ENCODE results near the gene ARFGAP3.

Gene ARFGAP3

DNA sequence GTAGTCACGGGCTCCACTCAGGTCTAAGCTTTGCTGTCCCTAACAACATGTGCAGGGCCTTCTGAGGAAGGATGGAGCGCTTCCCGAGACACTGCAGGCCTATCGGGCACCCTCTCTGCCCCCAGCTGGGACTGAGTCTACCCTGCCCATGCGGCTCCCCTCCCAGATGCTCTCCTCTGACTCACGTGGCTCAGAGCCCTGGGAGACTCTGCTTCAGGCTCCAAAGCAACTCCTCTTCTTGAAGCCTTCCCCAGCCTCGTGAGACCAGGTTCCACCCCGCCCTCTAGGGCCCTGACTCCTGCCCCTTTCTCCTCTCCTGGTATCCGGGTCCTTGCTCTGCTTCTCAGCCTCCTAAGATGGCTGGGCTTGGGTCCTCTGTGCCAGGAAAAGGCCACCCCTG lies 28.4 kb upstream of the ARFGAP3 start:
- in situ Hi-C loops (cut with HindIII; ENCODE audit: low sequenced_read_pairs) = no loop called here
- no peak overlapping the region for H3K4me3 ChIP-seq (ENCODE audit: low read depth, low read length)
- DNase-seq (ENCODE audit: low read depth, low spot score) = no peak
- TF ChIP-seq, protein P1, sequence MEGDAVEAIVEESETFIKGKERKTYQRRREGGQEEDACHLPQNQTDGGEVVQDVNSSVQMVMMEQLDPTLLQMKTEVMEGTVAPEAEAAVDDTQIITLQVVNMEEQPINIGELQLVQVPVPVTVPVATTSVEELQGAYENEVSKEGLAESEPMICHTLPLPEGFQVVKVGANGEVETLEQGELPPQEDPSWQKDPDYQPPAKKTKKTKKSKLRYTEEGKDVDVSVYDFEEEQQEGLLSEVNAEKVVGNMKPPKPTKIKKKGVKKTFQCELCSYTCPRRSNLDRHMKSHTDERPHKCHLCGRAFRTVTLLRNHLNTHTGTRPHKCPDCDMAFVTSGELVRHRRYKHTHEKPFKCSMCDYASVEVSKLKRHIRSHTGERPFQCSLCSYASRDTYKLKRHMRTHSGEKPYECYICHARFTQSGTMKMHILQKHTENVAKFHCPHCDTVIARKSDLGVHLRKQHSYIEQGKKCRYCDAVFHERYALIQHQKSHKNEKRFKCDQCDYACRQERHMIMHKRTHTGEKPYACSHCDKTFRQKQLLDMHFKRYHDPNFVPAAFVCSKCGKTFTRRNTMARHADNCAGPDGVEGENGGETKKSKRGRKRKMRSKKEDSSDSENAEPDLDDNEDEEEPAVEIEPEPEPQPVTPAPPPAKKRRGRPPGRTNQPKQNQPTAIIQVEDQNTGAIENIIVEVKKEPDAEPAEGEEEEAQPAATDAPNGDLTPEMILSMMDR (IDR thresholded peaks at IDR 0.05; ENCODE audit: low read depth, low read length) = no peak

DNA sequence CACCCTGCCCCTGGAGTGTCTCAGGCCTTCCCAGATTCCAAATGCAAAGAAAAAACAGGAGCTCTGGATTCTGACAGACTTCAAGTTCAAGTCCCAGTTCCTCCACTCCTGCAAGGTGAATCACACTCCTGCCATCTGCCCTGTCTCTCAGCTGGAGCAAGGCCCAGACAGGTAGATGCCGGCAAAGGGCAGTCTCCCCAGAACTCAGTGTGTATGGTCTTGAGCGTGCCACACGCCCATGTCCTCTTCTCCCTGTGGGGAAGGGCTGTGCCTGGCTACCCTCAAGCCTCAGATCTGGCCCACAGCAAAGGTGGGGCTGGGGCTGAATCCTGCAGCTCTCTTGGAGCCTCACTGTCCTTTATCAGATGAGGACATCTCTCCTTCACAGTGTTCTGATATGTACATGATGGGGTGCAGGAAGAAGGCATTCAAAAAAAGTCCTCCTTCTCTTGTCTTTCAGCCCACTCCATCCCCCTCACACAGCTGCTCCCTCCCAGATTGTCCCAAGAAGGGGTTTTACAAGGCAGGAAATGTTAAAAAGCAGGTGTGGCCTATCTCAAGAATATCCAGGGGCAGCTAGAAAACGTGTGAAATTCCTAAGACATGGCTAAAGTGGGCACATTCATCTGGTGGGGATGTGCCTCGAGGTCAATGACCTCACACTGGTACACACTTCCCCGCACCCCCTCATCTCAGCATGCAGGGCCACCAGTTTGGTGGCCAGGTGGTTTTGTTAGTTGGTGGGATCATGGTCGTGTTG lies 27.7 kb upstream of the ARFGAP3 start:
- TF ChIP-seq, protein P1 (IDR thresholded peaks at IDR 0.05; ENCODE audit: low read depth, low read length) = no peak
- in situ Hi-C loops (cut with HindIII; ENCODE audit: low sequenced_read_pairs) = no loop called here
- no peak overlapping the region for H3K4me3 ChIP-seq (ENCODE audit: low read depth, low read length)
- no peak for DNase-seq (ENCODE audit: low read depth, low spot score)

DNA sequence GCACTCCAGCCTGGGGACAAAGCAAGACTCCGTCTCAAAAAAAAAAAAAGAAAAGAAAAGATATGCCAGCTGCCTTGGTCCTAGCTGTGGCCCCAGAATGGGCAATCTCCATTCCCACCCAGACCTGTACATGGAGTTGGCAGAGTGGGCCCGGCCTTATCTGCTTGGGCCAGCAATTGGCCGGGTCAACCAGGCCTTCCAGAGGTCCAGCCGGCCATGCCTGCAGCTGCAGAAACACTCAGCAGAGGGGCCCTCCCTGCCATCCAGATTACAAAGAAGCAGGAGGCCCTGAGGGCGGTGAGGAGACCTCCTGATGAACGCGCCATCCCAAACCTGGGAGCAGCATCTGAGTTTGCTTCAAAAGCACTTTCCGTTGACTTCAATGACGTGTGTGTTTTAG lies 26.9 kb upstream of the ARFGAP3 start:
- no peak overlapping the region for H3K4me3 ChIP-seq (ENCODE audit: low read depth, low read length)
- TF ChIP-seq, protein P1 (IDR thresholded peaks at IDR 0.05; ENCODE audit: low read depth, low read length) = no peak
- in situ Hi-C loops (cut with HindIII; ENCODE audit: low sequenced_read_pairs) = no loop called here
- no peak for DNase-seq (ENCODE audit: low read depth, low spot score)

DNA sequence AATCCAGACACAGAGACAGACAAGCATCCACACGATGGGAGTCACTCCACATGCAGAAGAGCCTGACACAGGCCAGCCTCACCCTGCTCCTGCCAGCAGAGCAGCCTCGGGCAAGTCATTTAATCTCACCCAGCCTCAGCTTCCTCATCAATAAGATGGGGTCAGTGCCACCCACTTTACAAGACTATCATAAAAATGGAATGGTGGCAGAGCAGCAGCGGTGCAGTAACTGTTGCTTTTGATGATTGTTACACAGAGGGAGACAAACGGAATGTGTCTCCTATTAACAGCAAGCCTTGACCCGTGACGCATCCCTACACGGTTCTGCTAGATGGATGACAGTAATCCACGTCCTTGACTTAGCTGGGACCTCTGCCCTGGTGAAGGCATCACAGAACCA lies 26.0 kb upstream of the ARFGAP3 start:
- in situ Hi-C loops (cut with HindIII; ENCODE audit: low sequenced_read_pairs) = no loop called here
- TF ChIP-seq, protein P1 (IDR thresholded peaks at IDR 0.05; ENCODE audit: low read depth, low read length) = no peak
- H3K4me3 ChIP-seq (ENCODE audit: low read depth, low read length) = no peak overlapping the region
- no peak for DNase-seq (ENCODE audit: low read depth, low spot score)

DNA sequence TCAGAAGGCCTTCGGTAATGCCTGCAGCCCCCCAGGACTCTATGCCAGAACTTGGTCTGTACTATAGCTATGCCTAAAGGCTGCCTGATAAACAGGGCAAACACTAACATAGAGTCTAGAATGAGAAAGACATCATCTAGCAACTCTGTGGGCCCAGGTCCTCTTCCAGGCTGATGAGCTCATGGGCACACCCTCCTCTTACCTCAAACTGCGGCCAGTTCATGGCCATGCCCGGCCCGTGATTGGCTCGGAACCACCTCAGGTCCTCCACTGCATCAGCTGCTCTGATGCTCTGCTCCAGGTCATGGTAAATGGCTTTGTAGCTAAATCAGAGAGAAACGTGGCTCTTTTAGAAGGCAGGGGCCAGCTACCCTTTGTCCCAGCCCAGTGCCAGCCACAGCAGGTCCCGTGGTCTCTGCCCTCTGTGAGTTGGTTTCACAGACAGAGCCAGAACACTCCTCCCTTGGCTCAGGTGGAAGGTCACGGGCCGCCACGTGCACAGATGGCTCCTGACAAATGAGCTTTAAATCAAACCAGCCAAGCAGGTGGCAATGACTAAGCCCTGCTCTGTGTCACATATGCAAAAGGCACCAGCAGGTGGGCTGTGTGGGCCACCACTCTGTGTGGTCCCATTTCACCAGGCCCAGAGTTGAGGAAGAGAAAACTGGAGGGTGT lies 25.0 kb upstream of the ARFGAP3 start:
- TF ChIP-seq, protein P1 (IDR thresholded peaks at IDR 0.05; ENCODE audit: low read depth, low read length) = no peak
- in situ Hi-C loops (cut with HindIII; ENCODE audit: low sequenced_read_pairs) = no loop called here
- no peak overlapping the region for H3K4me3 ChIP-seq (ENCODE audit: low read depth, low read length)
- DNase-seq (ENCODE audit: low read depth, low spot score) = no peak

DNA sequence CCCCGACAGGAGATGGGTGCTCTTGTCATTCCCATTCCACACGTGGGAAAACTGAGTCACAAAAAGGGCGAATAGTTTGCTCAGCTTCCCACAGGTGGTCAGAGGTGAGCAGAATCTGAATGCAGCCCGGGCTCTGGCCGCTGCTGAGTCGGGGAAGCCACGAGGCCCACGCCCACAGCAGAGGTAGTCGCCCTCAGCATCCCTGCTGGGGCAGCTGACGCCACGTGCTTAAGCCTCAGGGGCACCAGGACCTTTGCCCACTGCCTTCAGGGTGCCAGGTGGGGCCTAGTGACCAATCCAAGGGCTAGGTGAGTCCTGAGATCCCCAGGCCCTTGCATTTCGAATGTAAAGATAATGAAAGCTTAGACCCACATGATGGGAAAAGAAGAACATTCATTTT lies 24.2 kb upstream of the ARFGAP3 start:
- in situ Hi-C loops (cut with HindIII; ENCODE audit: low sequenced_read_pairs) = no loop called here
- TF ChIP-seq, protein P1 (IDR thresholded peaks at IDR 0.05; ENCODE audit: low read depth, low read length) = no peak
- no peak for DNase-seq (ENCODE audit: low read depth, low spot score)

More for the DNA sequence above, 24.2 kb upstream of the ARFGAP3 start:
- H3K4me3 ChIP-seq (ENCODE audit: low read depth, low read length) = no peak overlapping the region
